HUES64 (cell line): ENCODE data around the gene BRF1.

Experiments
- H3K27ac ChIP-seq: 2 replicates; pipeline ENCODE4 v1.7.0; 2013; ENCODE audit warnings: low read depth, low read length, inconsistent platforms
- H3K27me3 ChIP-seq: 2 replicates; pipeline ENCODE4 v1.6.1; 2013; ENCODE audit warnings: mild to moderate bottlenecking, low read length; ENCODE audit not compliant: insufficient read depth
- H3K36me3 ChIP-seq: 2 replicates; pipeline ENCODE4 v1.6.1; 2013; ENCODE audit warnings: mild to moderate bottlenecking, low read length; ENCODE audit not compliant: insufficient read depth
- H3K4me1 ChIP-seq: 2 replicates; pipeline ENCODE4 v1.6.1; 2013; ENCODE audit warnings: mild to moderate bottlenecking, low read length, moderate library complexity; ENCODE audit not compliant: insufficient read depth
- H3K4me3 ChIP-seq: 2 replicates; pipeline ENCODE4 v1.5.1; 2013; ENCODE audit warnings: mild to moderate bottlenecking, low read length, moderate library complexity
- H3K9ac ChIP-seq: 2 replicates; pipeline ENCODE4 v1.6.1; 2013; ENCODE audit warnings: mild to moderate bottlenecking, low read depth, low read length
- H3K9me3 ChIP-seq: 2 replicates; pipeline ENCODE4 v1.6.1; 2013; ENCODE audit warnings: low read depth, low read length; ENCODE audit not compliant: insufficient read depth
- whole genome bisulfite sequencing: fragments of 150-250, 120-280 bp; methylation state at CpG from one replicate; pipeline ENCODE4 v1.1.7; 2013; ENCODE audit warnings: missing lambda C conversion rate; 5-methylcytosine and 5-hydroxymethylcytosine counted together

Gene BRF1

DNA sequence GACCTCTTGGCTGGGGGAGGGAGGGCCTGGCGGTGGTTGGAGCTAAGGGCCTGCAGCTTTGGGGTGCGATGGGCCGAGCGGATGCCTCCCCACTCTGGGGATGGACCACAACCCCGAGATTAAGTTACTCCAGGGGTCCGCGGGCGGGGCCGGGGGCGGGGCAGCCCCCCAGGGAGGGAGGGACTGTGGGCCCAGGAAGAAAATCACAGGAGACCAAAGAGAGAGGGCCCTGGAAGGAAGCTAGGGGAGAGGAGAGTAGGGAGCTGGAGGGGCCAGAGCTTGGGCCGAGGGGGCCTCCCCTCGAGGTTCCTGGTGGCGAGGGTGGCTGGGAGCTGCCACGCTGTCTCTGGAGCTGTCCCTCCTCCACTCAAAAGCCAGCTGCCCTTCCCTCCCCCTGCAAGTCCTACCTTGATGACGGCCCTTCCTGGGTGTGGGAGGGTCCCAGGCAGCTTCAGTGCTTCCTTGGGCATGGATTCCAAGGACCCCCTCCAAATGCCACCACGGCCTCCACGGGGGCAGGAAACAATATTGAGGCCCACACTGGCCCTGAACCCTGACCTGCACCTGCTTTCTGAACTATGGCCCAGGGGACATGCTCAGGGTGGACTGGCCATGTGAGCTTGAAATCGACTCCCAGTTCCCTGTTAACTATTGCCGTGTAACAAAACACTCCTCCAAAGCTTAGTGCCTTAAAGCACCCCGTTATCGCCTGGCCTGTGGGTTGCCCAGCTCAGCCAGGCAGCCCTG lies 119.1 kb downstream of the BRF1 start:
- WGBS = 56% methylated on average over 21 of the region's 21 CpGs
- H3K9ac ChIP-seq = no peak overlapping the region

DNA sequence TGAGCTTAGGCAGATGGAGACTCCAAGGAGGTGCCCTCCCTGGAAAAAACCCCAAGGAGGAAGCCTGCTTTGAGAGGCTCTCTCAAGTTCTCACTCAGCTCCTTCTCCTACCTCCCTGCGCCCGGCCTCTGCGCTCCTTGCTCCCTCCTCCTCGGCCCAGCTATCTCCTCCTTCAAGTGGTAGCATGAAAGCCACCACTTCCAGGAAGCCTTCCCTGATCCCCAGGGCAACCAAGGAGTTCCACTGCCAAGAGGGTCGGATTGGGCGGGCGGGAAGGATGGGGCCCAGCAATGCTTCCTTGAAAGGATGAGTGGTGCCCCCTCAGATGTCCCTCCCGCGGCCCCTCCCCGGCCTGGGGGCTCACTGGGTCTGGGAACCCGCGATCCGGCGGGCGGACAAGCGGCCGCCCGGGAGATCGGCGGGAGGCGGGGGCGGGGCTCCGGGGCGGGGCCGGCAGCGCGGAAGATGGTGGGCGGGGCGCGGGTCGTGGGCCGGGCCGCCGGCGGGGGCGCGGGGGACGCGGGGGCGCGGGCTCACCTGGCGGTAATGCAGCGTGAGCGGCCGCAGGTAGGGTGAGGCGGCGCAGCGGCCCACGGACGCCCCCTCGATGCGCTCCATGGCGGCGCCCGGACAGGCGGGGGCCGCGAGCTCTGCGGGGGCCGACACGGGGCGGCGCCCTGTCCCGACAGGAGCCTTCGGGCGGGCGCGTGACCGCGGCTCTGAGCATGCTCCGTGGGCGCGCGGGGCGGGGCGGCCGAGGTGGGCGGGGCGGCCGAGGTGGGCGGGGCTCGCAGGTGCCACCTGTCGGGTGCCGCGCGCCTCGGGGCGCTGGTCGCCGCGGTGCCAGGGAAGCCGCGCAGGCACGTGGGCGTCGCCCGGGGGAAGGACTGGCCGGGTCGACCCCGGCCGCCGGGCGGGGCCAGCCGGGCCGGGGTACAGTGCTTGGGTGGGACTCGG lies 119.9 kb downstream of the BRF1 start, which contains the start of gene NUDT14:
Gene NUDT14, minus strand, starts transcription at position 721 of the 957 bp plus-strand sequence. Its CDS starts 103 bp downstream, at position 618.
- Histone ChIP-seq H3K36me3 (no peaks in the 10 kb centered on the region), H3K4me1 (no peaks in the 10 kb centered on the region), H3K9ac (0 out of 2 replicates have a peak within 1 kb of the TSS, but pooled peaks have one; percentile 50), H3K9me3 (no peaks in the 10 kb centered on the region), H3K27me3 (peaks cover 29% of the 10 kb centered on the region), H3K27ac (no peak within 1 kb of the TSS), H3K4me3 (peak within 1 kb of the TSS; percentile 52)
- under 1% methylated on average over 106 of the region's 106 CpGs for WGBS

More for the DNA sequence above, 119.1 kb downstream of the BRF1 start:
- Histone ChIP-seq H3K27me3 (peaks cover 29% of the 10 kb centered on the region), H3K36me3 (no peaks in the 10 kb centered on the region), H3K4me1 (no peaks in the 10 kb centered on the region), H3K9me3 (no peaks in the 10 kb centered on the region), H3K4me3 (peak overlapping the region; percentile 52), H3K27ac (no peak overlapping the region)

- Histone ChIP-seq H3K9me3 (no peaks in the 10 kb centered on the region), H3K27me3 (peaks cover 27% of the 10 kb centered on the region), H3K9ac (no peak overlapping the region), H3K4me3 (no peak overlapping the region), H3K4me1 (no peaks in the 10 kb centered on the region), H3K36me3 (no peaks in the 10 kb centered on the region), H3K27ac (no peak overlapping the region)
- 95% methylated on average over 13 of the region's 13 CpGs for WGBS
These were observed 121.6 kb downstream of the BRF1 start for GRCh38 chr14:105179191-105179590.

GRCh38 chr14:105178868-105179140 lies 122.0 kb downstream of the BRF1 start:
- H3K36me3 ChIP-seq = no peaks in the 10 kb centered on the region
- no peak overlapping the region for H3K4me3 ChIP-seq
- no peak overlapping the region for H3K9ac ChIP-seq
- H3K27me3 ChIP-seq = peaks cover 26% of the 10 kb centered on the region
- 93% methylated on average over 11 of the region's 11 CpGs for WGBS
- H3K9me3 ChIP-seq = no peaks in the 10 kb centered on the region
- H3K27ac ChIP-seq = no peak overlapping the region
- H3K4me1 ChIP-seq = no peaks in the 10 kb centered on the region

DNA sequence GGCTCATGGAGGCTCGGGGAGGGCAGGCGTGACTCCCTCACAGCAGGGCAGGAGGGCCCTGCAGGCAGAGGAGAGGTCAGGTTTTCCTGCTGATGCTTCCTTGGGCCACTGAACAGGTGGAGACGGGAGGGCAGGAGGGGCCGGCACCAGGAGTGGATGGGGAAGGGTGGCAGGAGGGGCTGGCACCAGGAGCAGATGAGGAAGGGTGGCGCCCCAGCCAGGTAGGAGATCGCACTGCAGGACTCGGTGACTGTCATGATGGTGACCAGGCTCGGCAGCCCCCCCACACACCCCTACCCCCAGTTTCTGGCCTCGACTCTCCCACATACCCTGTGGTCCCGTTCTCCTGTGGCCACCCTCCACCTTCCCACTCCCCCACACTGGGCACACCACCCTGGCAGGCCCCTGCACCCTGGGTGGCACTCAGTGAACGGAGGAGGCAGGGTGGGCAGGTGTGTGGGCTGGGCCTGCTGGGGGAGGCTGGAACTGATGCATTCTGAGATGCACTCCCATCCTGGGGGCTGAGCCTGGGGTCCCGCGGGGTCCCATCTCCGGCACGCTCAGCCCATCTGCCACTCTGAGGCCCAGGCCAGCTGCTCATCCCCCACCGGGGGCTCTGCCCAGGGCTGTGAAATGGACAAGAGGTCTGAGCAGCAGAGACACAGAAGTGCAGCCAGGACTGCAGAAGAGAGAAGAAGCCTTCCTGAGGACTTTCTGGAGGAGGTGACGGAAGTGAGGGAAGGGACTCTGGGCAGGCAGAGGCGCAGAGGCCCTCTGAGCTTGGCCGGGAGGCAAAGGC lies 122.5 kb downstream of the BRF1 start:
- WGBS = 87% methylated on average over 19 of the region's 19 CpGs
- H3K4me1 ChIP-seq = no peaks in the 10 kb centered on the region

DNA sequence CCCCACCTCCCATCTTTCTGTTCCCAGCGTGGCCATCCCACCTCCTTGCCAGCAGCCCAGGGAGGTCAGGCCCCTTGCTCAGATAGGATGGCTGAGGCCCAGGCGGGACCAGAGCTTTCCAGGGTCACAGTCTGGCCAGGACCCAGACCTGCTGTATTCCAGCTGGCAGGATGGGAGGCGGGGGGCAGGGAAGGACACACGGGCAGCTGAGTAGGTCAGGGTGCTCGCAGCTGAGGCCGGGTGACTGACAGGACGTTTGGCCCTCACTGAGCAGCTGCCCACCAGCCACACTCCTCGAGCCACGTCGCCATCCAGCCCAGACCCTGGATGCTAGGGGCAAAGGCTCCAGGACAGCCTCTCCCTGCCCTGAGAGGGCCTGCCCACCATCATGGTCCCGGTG lies 123.7 kb downstream of the BRF1 start:
- H3K4me1 ChIP-seq = no peaks in the 10 kb centered on the region
- no peak overlapping the region for H3K9ac ChIP-seq
- H3K4me3 ChIP-seq = no peak overlapping the region
- H3K36me3 ChIP-seq = no peaks in the 10 kb centered on the region
- H3K27ac ChIP-seq = no peak overlapping the region
- peaks cover 15% of the 10 kb centered on the region for H3K27me3 ChIP-seq
- H3K9me3 ChIP-seq = no peaks in the 10 kb centered on the region
- 85% methylated on average over 11 of the region's 11 CpGs for WGBS

More for the DNA sequence above, 122.5 kb downstream of the BRF1 start:
- H3K36me3 ChIP-seq = no peaks in the 10 kb centered on the region
- no peak overlapping the region for H3K9ac ChIP-seq
- no peaks in the 10 kb centered on the region for H3K9me3 ChIP-seq
- H3K27ac ChIP-seq = no peak overlapping the region
- H3K27me3 ChIP-seq = peaks cover 23% of the 10 kb centered on the region
- H3K4me3 ChIP-seq = no peak overlapping the region

GRCh38 chr14:105176513-105176912 lies 124.3 kb downstream of the BRF1 start:
- Histone ChIP-seq H3K9me3 (no peaks in the 10 kb centered on the region), H3K9ac (no peak overlapping the region), H3K4me3 (no peak overlapping the region), H3K4me1 (no peaks in the 10 kb centered on the region), H3K27me3 (peaks cover 9% of the 10 kb centered on the region), H3K27ac (no peak overlapping the region), H3K36me3 (no peaks in the 10 kb centered on the region)
- WGBS = 84% methylated on average over 15 of the region's 15 CpGs

DNA sequence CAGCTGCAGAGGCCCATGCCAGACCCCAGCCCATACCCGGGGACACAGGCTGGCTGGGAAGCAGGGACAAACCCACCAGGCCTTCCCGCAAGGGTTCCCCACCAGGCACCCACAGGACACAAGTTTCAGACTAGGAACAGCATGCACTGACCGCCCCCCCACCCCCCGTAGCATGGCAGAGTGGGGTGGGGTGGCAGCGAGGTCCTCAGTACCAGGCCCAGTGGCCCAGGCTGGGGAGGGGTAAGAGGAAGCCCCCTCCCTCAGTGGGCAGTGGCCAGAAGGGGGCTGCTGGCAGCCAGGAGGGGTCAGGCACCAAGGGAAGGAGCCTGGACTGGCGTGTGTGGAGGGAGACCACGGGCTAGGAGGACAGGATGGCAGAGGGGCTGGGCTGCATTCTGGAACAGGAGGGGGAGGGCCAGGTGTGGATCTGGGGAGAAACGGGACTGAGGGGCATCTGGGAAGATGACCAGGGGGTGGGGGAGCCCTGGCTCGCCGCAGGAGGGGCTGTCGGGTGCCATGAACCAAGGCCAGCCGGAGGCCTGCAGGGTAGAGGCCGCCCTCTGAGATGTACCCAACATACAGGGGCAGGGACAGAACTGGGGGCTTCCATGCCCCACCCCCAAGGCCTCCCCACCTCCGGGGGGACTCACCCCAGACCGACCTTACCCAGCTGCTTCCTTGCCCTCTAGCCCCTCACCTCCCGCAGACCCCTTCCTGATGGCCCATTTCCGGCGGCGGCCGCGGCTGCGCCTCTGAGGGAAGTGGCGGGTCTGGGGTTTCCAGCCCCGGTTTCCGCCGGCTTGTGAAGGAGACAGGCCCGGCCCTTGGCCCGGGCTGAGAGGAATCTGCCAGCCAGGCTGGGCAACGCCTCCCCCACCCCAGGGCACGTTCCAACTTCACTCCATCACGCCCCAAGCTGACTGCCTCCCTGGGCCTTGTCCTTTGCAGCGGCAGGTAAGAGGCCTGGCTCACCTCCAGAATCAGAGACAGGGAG lies 126.6 kb downstream of the BRF1 start:
- H3K4me1 ChIP-seq = no peaks in the 10 kb centered on the region; the same call in 1 of the 2 replicates
- no peak overlapping the region for H3K27ac ChIP-seq
- WGBS = 85% methylated on average over 32 of the region's 32 CpGs
- H3K9ac ChIP-seq = no peak overlapping the region
- no peaks in the 10 kb centered on the region for H3K9me3 ChIP-seq
- peaks cover 5% of the 10 kb centered on the region for H3K27me3 ChIP-seq
- no peaks in the 10 kb centered on the region for H3K36me3 ChIP-seq
- no peak overlapping the region for H3K4me3 ChIP-seq

DNA sequence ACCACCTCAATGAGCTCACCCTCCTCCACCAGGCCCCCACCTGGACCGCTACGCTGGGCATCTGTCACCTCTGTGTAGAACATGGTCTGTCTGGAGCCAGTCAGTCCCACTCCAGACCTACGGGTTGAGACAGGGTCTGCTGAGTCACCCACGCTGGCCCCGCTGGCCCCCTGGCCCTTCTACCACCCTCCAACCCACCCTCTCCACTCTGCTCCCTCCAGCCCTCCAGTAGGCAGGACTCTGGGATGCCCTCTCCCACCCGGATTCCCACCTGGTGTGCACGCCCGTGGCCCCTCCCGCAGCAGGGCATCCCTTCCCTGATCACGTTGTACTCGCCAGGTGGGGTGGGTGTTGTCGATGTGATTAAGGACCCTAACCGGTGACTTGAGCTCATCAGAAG lies 127.7 kb downstream of the BRF1 start:
- 91% methylated on average over 13 of the region's 13 CpGs for WGBS
- Histone ChIP-seq H3K9ac (no peak overlapping the region), H3K27me3 (peaks cover 9% of the 10 kb centered on the region), H3K36me3 (no peaks in the 10 kb centered on the region), H3K9me3 (no peaks in the 10 kb centered on the region), H3K27ac (no peak overlapping the region), H3K4me1 (no peaks in the 10 kb centered on the region; the same call in 1 of the 2 replicates), H3K4me3 (no peak overlapping the region)

- H3K27ac ChIP-seq = no peak overlapping the region
- no peaks in the 10 kb centered on the region for H3K9me3 ChIP-seq
- no peaks in the 10 kb centered on the region for H3K36me3 ChIP-seq
- WGBS = 78% methylated on average over 7 of the region's 7 CpGs
- H3K4me1 ChIP-seq = no peaks in the 10 kb centered on the region; the same call in 1 of the 2 replicates
- peaks cover 14% of the 10 kb centered on the region for H3K27me3 ChIP-seq
- H3K9ac ChIP-seq = no peak overlapping the region
- no peak overlapping the region for H3K4me3 ChIP-seq
These were observed 128.3 kb downstream of the BRF1 start for GRCh38 chr14:105172476-105172875.
